Measurements from ENCODE around the gene NOL9.

NOL9 gene

GRCh38 chr1:6588893-6589520, 34.7 kb upstream of the NOL9 start:
- peak; percentile 19 for DNase-seq

GRCh38 chr1:6588128-6588892, 34.0 kb upstream of the NOL9 start:
- no peak for DNase-seq

- no peak for DNase-seq
These were observed 33.1 kb upstream of the NOL9 start for GRCh38 chr1:6587261-6588005.

- DNase-seq = no peak
These were observed 32.1 kb upstream of the NOL9 start for GRCh38 chr1:6586404-6586816.

GRCh38 chr1:6585841-6586240, 31.5 kb upstream of the NOL9 start:
- DNase-seq = no peak

- DNase-seq = no peak
These were observed 30.9 kb upstream of the NOL9 start for GRCh38 chr1:6585081-6585722.

GRCh38 chr1:6584126-6585080, 30.1 kb upstream of the NOL9 start:
- DNase-seq = no peak

GRCh38 chr1:6582370-6582769, 28.1 kb upstream of the NOL9 start:
- no peak for DNase-seq

- DNase-seq = peak; percentile 78
These were observed 27.4 kb upstream of the NOL9 start for GRCh38 chr1:6581561-6582305.

- peak; percentile 74 for DNase-seq
These were observed 26.5 kb upstream of the NOL9 start for GRCh38 chr1:6580593-6581409.

GRCh38 chr1:6580119-6580592, 25.8 kb upstream of the NOL9 start:
- DNase-seq = no peak

- DNase-seq = peak; percentile 92
These were observed 25.2 kb upstream of the NOL9 start, which contains the start of gene ZBTB48 for GRCh38 chr1:6579374-6580118. TSS of gene ZBTB48 (plus strand) at chr1:6579994. CDS start at chr1:6580610, 616 bp downstream.

GRCh38 chr1:6578624-6579373, 24.5 kb upstream of the NOL9 start:
- DNase-seq = peak; percentile 27

GRCh38 chr1:6577831-6578525, 23.7 kb upstream of the NOL9 start:
- DNase-seq = no peak

GRCh38 chr1:6574818-6575217, 20.5 kb upstream of the NOL9 start:
- DNase-seq = no peak

- DNase-seq = no peak
These were observed 19.8 kb upstream of the NOL9 start for GRCh38 chr1:6574025-6574620.

GRCh38 chr1:6572653-6573383, 18.5 kb upstream of the NOL9 start:
- DNase-seq = no peak
